Left ventricle myocardium superior (tissue), 1 donor: ENCODE results near the gene OLR1. TPM values are rescaled to one million over a fixed set of nuclear protein-coding genes. Genes with fewer than 3 reads are reported as not detected.

Source experiments
- ATAC-seq: fragments of 200-7000 bp; cut with Tn5 transposase; one replicate; pipeline ENCODE4 v1.9.1; 2020; ENCODE audit warnings: mild to moderate bottlenecking, moderate library complexity
- DNase-seq: peaks from one replicate; pipeline ENCODE4 v3.0.0-alpha.2; 2020
- intact Hi-C: fragments of 100-400 bp; cut with micrococcal nuclease; formaldehyde crosslinking; loops from one replicate; pipeline ENCODE4 v1.11.0; 2022
- total RNA-seq: library from RNA; stranded (reverse); fragmentation: NEBNext Ultra II Directional; extraction: Animal tissue kit (Norgen Biotek cat#: 25700); gene quantifications from one replicate; pipeline ENCODE4 v1.2.1, GENCODE V29; 2021
- donor health status: DM: no; HTN: yes; CAD: no; lungs with severe emphysema.

The OLR1 gene
- total RNA-seq, 1 donor from 2014 or later: 0.64 TPM

DNA sequence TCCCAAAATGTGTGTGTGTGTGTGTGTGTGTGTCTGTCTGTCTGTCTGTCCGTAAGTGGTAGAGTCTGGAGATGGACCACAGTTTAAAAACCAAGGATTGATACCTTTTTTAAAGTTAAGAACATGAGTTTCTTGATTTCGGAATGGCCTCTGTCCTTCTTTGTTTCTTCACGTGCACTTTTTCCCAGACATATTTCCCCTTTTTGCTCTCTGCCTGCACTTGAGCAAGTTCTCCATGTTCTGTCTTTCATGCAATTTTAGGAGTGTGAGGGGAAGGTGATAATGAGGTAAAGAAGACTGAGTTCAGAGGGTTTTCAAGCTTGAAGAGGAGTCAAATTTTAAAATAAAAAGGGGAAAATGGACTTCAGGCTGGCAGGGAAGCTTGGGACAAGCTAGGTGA lies 12.7 kb downstream of the OLR1 start:
- ATAC-seq (no peak), DNase-seq (no peak)
- intact Hi-C loops: no loop called here

GRCh38 chr12:10158406-10158805 lies 13.5 kb downstream of the OLR1 start:
- ATAC-seq (no peak), DNase-seq (no peak)
- intact Hi-C loops: no loop called here

DNA sequence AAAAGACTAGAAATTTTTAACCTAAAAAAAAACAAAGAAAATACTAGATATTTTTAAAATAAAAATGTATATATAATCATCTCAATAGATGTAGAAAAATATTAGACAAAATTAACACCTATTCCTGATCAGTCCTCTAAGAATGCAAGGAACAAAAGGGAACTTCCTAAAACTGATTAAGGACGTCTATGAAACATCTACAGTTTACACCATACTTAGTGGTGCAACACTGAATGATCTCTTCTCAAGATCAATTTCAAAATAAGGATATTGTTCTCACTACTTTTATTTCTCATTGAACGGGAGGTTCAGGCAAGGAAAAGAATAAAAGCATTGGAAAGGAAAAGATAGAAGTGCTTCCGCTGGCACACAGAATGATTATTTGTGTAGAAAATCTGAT lies 16.0 kb downstream of the OLR1 start:
- DNase-seq (no peak), ATAC-seq (no peak)
- intact Hi-C loops: no loop called here

DNA sequence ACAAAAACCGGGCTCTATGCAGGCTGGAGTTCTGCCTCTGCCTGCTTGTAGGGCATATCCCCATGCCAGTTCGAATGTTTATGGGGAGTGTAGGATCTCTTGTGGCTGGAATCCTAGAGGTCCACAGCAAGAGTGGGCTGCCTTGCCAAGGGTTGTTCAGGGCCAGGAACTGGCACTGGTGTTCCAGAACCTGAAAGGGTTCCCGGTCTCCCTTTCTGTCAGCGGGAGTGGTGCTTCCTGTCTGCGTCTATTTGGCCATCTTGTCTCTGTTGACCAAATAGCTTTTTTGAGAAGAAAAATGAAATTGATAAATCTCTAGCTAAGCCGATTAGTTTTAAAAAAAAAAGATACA lies 17.8 kb downstream of the OLR1 start:
- intact Hi-C loops: loop anchor here (5.0 kb wide), 1 partner anchor 38 kb away; no protein-coding TSS in a partner anchor
- DNase-seq (no peak), ATAC-seq (peak; percentile 41)

DNA sequence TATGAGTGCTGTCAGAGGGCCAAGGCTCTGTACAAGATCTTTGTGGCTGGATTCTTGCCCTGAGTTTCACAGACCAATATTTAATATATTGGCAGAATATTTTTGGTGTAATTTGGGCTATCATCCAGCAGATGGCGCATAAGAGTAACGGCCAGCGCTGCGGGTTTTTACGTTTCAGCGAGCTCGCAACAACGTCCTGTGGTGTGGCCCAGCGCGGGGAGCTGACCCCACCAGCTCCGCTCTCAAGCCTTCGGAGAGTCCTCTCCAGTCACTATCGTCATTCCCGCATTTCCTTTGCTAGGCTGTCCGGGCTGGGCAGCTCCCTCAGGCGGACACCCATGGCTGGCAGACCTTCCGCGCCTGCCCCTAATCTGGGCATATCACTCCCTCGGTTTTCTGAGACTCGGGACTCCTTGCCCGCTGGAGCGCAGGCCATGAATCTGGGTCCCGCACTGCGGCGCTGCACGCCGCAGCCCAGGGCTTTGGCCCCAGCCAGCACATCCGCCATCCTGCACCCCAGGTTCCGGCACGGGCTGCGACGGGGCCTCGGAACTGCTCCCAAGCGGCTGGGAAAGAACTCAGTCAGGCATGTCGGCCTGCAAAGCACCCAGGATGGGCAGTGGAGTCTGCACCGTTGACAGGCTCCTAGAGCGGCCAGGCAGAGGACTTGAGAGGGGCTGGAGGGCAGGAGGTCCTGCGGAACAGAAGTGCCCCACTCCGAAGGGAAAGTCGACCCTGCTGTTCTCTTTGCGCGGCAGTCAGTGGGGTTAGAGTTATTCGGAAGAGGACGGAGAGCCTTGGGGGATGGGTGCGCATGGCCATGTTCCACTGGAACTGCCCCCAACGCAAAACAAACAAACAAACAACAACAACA lies 18.4 kb downstream of the OLR1 start:
- intact Hi-C loops: loop anchor here (5.0 kb wide), 1 partner anchor 39 kb away; no protein-coding TSS in a partner anchor
- peak; percentile 96 for ATAC-seq
- peak; percentile 79 for DNase-seq

- DNase-seq (no peak), ATAC-seq (no peak)
- intact Hi-C loops: loop anchor here (5.0 kb wide), 1 partner anchor 41 kb away; no protein-coding TSS in a partner anchor
Observed at GRCh38 chr12:10151621-10152020, 20.3 kb downstream of the OLR1 start.

- intact Hi-C loops: no loop called here
- ATAC-seq (no peak), DNase-seq (no peak)
Observed at GRCh38 chr12:10147714-10148403, 24.1 kb downstream of the OLR1 start.

GRCh38 chr12:10142976-10143589 lies 28.8 kb downstream of the OLR1 start:
- ATAC-seq: peak; percentile 84
- intact Hi-C loops: loop anchor here (5.0 kb wide), 1 partner anchor 111 kb away; the partner anchor contains the start of gene CLEC9A
- DNase-seq: no peak

DNA sequence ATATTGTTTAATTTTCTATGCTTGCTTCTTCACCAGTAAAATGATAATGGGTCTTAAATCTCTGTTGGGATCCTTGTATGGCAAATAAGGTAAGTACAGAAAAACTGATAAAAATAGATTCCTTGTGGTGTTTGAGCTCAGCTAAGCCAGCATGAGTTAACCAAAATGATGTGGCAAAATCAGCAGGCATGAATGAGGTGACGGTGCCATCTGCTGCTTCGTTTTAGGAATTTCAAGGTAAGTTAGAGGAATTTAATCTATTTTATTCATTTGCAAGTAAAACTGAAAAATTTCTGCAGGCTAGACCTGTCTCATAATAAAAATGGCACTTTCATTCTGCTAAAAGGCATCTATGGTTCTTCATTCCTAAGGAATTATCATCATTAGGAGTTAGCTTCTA lies 31.9 kb downstream of the OLR1 start:
- DNase-seq: no peak
- intact Hi-C loops: loop anchor here (5.0 kb wide), 1 partner anchor 108 kb away; the partner anchor contains the start of gene CLEC9A
- peak; percentile 46 for ATAC-seq

DNA sequence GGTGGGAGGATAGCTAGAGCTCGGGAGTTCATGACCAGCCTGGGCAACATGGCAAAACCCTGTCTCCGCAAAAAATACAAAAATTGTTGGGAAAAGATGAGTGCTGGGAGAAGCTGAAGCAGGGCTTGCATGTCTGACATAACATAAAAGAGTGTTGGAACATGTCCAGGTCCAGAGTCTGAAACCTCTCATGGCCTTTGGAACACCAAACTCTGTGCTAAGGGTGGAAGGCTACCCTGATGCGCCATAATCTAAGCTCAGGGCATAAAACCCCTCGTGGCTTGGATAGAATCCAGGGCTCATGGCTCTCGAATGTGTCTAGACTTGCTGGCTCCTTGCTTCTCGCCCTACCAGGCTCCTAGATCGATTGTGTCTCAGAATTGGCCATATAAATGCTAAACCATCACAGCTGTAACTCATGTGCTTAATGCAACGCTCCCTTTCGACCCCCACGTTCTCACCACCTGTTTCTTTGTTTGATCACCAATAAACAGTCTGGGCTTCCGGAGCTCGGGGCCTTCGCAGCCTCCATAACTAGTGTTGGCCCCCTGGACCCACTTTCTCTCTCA lies 35.2 kb downstream of the OLR1 start:
- DNase-seq (no peak), ATAC-seq (no peak)
- intact Hi-C loops: no loop called here

GRCh38 chr12:10135126-10135525 lies 36.8 kb downstream of the OLR1 start:
- DNase-seq (no peak), ATAC-seq (no peak)
- intact Hi-C loops: no loop called here

DNA sequence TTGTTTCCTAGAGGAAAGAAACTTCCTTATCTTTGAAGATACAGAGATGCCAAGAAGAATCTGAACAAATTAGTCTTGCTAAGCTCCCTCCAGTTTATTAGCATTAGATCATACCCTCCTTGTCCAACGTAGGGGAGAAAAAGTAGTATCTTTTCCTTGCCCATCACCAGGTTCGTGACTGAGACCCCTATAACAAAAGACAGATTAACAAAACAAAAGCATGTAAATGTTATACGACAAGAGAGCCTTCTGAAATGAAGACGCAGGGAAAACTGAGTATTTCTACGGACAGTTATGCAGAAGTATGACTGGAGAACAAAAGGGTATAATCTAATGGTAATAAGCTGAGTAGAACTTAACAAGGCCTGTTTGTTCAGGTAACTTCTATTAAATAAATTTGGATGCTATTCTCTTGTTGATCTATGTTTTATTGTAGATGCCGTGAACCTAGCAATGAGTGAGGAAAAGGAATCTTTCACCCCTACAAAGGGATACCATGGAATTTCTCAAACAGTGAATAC lies 39.0 kb downstream of the OLR1 start:
- DNase-seq (no peak), ATAC-seq (no peak)
- intact Hi-C loops: no loop called here

GRCh38 chr12:10131111-10131690 lies 40.7 kb downstream of the OLR1 start:
- ATAC-seq: peak; percentile 32
- no peak for DNase-seq

GRCh38 chr12:10130042-10130441 lies 41.9 kb downstream of the OLR1 start, which contains the start of gene CLEC7A:
Gene CLEC7A (minus strand): TSS chr12:10130199. CDS start chr12:10130082, 117 bp downstream.
- intact Hi-C loops: no loop called here
- DNase-seq: no peak
- ATAC-seq: peak; percentile 17

More at GRCh38 chr12:10131111-10131690, 40.7 kb downstream of the OLR1 start:
- intact Hi-C loops: no loop called here

DNA sequence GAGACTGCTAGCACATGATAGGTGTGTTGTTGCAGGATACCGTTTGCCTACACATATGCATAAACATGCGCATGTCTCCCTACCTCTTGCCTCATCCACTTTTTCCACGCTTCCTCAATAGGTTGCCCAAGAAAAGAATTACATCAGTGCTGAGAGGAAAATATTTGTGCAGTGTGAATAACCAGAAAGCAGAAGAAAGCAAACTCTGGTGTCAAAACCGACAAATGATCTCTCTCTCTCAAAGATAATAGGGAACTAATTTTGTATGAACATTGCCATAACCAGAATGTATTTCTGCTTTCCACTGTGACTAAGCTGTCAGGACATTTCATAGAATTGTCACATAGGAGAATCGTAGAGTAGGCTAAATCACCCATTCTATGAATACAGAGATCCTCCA lies 43.2 kb downstream of the OLR1 start:
- DNase-seq (no peak), ATAC-seq (peak; percentile 64)
- intact Hi-C loops: no loop called here

DNA sequence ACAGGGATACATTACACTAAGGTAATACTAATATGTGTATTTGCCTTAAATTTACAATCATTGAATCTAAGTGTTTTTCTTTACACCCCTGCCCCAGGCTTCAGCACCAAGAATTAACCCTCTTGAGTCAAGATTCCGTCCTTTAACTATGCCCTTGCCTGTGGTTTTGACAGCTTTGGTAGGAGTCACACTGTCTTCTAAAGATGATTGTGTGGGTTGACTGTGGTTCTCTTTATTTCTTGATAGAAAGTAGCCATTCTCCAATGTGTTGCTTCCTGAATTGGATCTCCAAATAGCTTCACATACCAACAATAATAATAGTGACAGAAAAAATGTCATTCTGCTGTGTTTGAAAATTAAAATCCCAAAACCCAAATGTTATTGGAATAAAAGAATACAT lies 45.5 kb downstream of the OLR1 start:
- no peak for ATAC-seq
- intact Hi-C loops: no loop called here
- no peak for DNase-seq

- ATAC-seq: no peak
- intact Hi-C loops: no loop called here
- no peak for DNase-seq
Observed at GRCh38 chr12:10122689-10123088, 49.2 kb downstream of the OLR1 start.

GRCh38 chr12:10121278-10121677 lies 50.7 kb downstream of the OLR1 start:
- no peak for DNase-seq
- intact Hi-C loops: no loop called here
- peak; percentile 25 for ATAC-seq

DNA sequence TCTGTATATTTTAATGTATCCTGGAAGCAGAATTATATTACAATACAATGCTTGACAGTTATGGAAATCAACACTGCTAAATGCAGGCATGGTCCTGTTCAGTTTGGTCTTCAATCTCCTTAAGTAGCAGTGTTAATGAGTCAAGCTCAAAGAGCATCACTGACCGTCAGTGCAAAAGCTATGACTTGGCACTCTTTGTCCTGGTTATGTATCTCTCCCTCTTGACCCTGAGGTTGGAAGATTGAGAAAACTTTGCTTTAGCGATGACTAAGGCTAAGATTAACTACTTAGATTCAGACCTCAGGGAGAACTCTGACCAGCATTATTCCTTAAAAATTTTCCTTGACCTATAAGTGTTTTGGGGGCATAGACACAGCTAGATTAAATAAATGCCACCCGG lies 52.9 kb downstream of the OLR1 start:
- ATAC-seq: no peak
- no peak for DNase-seq
- intact Hi-C loops: no loop called here
